GM23338 (cell line): Measurements from ENCODE around the gene ACTR1A. TPM values are rescaled to one million over a fixed set of nuclear protein-coding genes. Genes with fewer than 3 reads are reported as not detected.

ENCODE experiments used
- ATAC-seq: fragments of 200-7000 bp; cut with Tn5 transposase; 3 replicates; pipeline ENCODE4 v1.9.1; 2020
- DNase-seq: peaks from one replicate; pipeline ENCODE4 v3.0.0-alpha.2; 2015; ENCODE audit warnings: low spot score
- H2AFZ ChIP-seq: fragments of 200-600 bp; sonication (generic); 2 replicates; pipeline ENCODE4 v1.8.0; 2016; ENCODE audit warnings: antibody characterized with exemption, mild to moderate bottlenecking, moderate library complexity
- H3F3A ChIP-seq: fragments of 200-600 bp; sonication (generic); replicated peaks from 2 replicates; pipeline ENCODE4 v1.8.0; 2017; ENCODE audit warnings: antibody characterized with exemption, mixed run types, low read depth
- H3K27ac ChIP-seq: fragments of 200-600 bp; sonication (generic); 2 replicates; pipeline ENCODE4 v1.6.1; 2016; ENCODE audit warnings: low read depth
- H3K27me3 ChIP-seq: fragments of 200-600 bp; sonication (generic); 2 replicates; pipeline ENCODE4 v1.8.0; 2016; ENCODE audit warnings: mild to moderate bottlenecking, mixed run types, moderate library complexity; ENCODE audit not compliant: insufficient read depth
- H3K36me3 ChIP-seq: fragments of 200-600 bp; sonication (generic); 2 replicates; pipeline ENCODE4 v1.8.0; 2016; ENCODE audit warnings: mild to moderate bottlenecking; ENCODE audit not compliant: insufficient read depth
- H3K4me1 ChIP-seq: fragments of 200-600 bp; sonication (generic); 2 replicates; pipeline ENCODE4 v1.8.0; 2016; ENCODE audit warnings: mild to moderate bottlenecking, moderate library complexity; ENCODE audit not compliant: insufficient read depth
- H3K4me2 ChIP-seq: fragments of 200-600 bp; sonication (generic); 2 replicates; pipeline ENCODE4 v1.7.1; 2017; ENCODE audit warnings: mixed run types
- H3K4me3 ChIP-seq: fragments of 200-600 bp; sonication (generic); 2 replicates; pipeline ENCODE4 v1.6.1; 2016; ENCODE audit warnings: mixed run types
- H3K79me2 ChIP-seq: fragments of 200-600 bp; sonication (generic); replicated peaks from 2 replicates; pipeline ENCODE4 v1.8.0; 2017; ENCODE audit warnings: mild to moderate bottlenecking; ENCODE audit not compliant: insufficient read depth
- H3K9me2 ChIP-seq: fragments of 200-600 bp; sonication (generic); 2 replicates; pipeline ENCODE4 v1.8.0; 2017; ENCODE audit not compliant: insufficient read depth
- H4K20me1 ChIP-seq: fragments of 200-600 bp; sonication (generic); replicated peaks from 2 replicates; pipeline ENCODE4 v1.8.0; 2017; ENCODE audit warnings: mild to moderate bottlenecking; ENCODE audit not compliant: insufficient read depth
- H3K27ac Mint-ChIP-seq: 2 replicates; pipeline ENCODE4 v1.8.0; 2020; ENCODE audit warnings: inconsistent platforms, mild to moderate bottlenecking, moderate library complexity, mixed read lengths
- H3K27me3 Mint-ChIP-seq: 3 replicates; pipeline ENCODE4 v1.8.0; 2022; ENCODE audit warnings: low read depth, mild to moderate bottlenecking, moderate library complexity, mixed read lengths, inconsistent platforms; ENCODE audit not compliant: insufficient read depth, poor library complexity
- H3K36me3 Mint-ChIP-seq: 3 replicates; pipeline ENCODE4 v1.8.0; 2021; ENCODE audit warnings: low read depth, mild to moderate bottlenecking, inconsistent platforms, moderate library complexity, mixed read lengths
- H3K4me1 Mint-ChIP-seq: 3 replicates; pipeline ENCODE4 v1.8.0; 2020; ENCODE audit warnings: mild to moderate bottlenecking, inconsistent platforms, mixed read lengths
- H3K4me3 Mint-ChIP-seq: 3 replicates; pipeline ENCODE4 v1.8.0; 2021; ENCODE audit warnings: moderate library complexity, mild to moderate bottlenecking, inconsistent platforms, mixed read lengths
- H3K9me3 Mint-ChIP-seq: 3 replicates; pipeline ENCODE4 v1.8.0; 2020; ENCODE audit warnings: moderate library complexity, mild to moderate bottlenecking, inconsistent platforms, mixed read lengths
- EZH2 ChIP-seq: fragments of 200-600 bp; sonication (generic); IDR thresholded peaks from one replicate; pipeline ENCODE4 v1.8.0; 2017; ENCODE audit warnings: antibody characterized with exemption, mild to moderate bottlenecking, low read depth; ENCODE audit not compliant: unreplicated experiment
- NANOG ChIP-seq: IDR thresholded peaks from 2 replicates; pipeline ENCODE4 v1.6.1; 2016; ENCODE audit warnings: antibody characterized with exemption, borderline replicate concordance
- REST ChIP-seq: IDR thresholded peaks from one replicate; pipeline ENCODE4 v1.6.1; 2018; ENCODE audit warnings: antibody characterized with exemption; ENCODE audit not compliant: unreplicated experiment
- STAT1 ChIP-seq: IDR thresholded peaks from one replicate; pipeline ENCODE4 v1.6.1; 2016; ENCODE audit warnings: antibody characterized with exemption; ENCODE audit not compliant: unreplicated experiment
- ZNF331 ChIP-seq: fragments of 250-450 bp; sonication (Bioruptor Pico); IDR thresholded peaks from 2 replicates; pipeline ENCODE4 v1.5.0; 2020; ENCODE audit warnings: low read depth, mild to moderate bottlenecking, moderate library complexity
- ZNF462 ChIP-seq: fragments of 250-450 bp; sonication (Bioruptor Pico); IDR thresholded peaks from 2 replicates; pipeline ENCODE4 v1.5.0; 2020; ENCODE audit warnings: mild to moderate bottlenecking, moderate library complexity
- polyA plus RNA-seq: library from polyadenylated mRNA; unstranded; fragments of >200 nt; fragmentation: Nextera tagmentation; extraction: Ambion mirVana; gene quantifications from 2 replicates; pipeline ENCODE4 v1.2.1, GENCODE V29; 2016
- total RNA-seq: library from RNA; depleted of rRNA; stranded (reverse); fragments of >200 nt; shearing (Covaris generic); gene quantifications from 2 replicates; pipeline ENCODE4 v1.2.3, GENCODE V29; 2014

The ACTR1A gene
- total and polyA plus RNA-seq, 2 experiments from 2014 or later = 39.4 to 101 TPM

- no peak for TF ChIP-seq ZNF462 (CRISPR knock-in tag)
These were observed 25.0 kb upstream of the ACTR1A start (continued) for GRCh38 chr10:102527546-102527945.

- Histone ChIP-seq H3K79me2 (no peaks in the 10 kb centered on the region), H3K4me3 (no peak overlapping the region), H3K4me2 (no peak overlapping the region), H2AFZ (no peak overlapping the region), H3K36me3 (no peaks in the 10 kb centered on the region), H4K20me1 (no peaks in the 10 kb centered on the region; the same call in 1 of the 2 replicates), H3K4me1 (no peaks in the 10 kb centered on the region), H3K9me2 (no peaks in the 10 kb centered on the region), H3F3A (no peaks in the 10 kb centered on the region), H3K27me3 (no peaks in the 10 kb centered on the region), H3K27ac (no peak overlapping the region)
- DNase-seq = no peak
- Mint-ChIP-seq H3K27me3 (peaks cover 2% of the 10 kb centered on the region), H3K36me3 (no peaks in the 10 kb centered on the region), H3K27ac (no peak overlapping the region), H3K4me1 (no peaks in the 10 kb centered on the region), H3K9me3 (no peaks in the 10 kb centered on the region), H3K4me3 (no peak overlapping the region)
- no peak for ATAC-seq
- no peak for TF ChIP-seq NANOG
- no peak for TF ChIP-seq STAT1
- no peak for TF ChIP-seq ZNF462 (CRISPR knock-in tag)
- no peak for TF ChIP-seq ZNF331
- TF ChIP-seq EZH2 = no peak
- TF ChIP-seq REST = no peak
These were observed 22.2 kb upstream of the ACTR1A start for GRCh38 chr10:102524746-102525145.
